Natural killer cell (primary cell): Measurements from ENCODE around the gene CD7. TPM values are rescaled to one million over a fixed set of nuclear protein-coding genes. Genes with fewer than 3 reads are reported as not detected.
"Not testable (repeated sequence)": the region's sequence is repeated elsewhere in the genome, so short reads cannot be mapped to it uniquely, and the experiment has no call there.

ENCODE experiments used
- ATAC-seq, 3 donors: fragments of 150-1000 bp in 2 of 3; fragments of 200-7000 bp in 1 of 3; cut with Tn5 transposase; 1 replicate in 1 of 3; 2 replicates in 2 of 3; pipeline ENCODE4 v1.10.0; 2021; ENCODE audit warnings: mild to moderate bottlenecking in 2 of 3, moderate library complexity in 2 of 3
- DNase-seq, 2 donors: peaks; one replicate each; pipeline versions ENCODE4 v3.0.0 to v3.0.0-alpha.2; 2013 to 2021; ENCODE audit warnings: mixed read lengths in 1 of 2
- H3K27ac ChIP-seq: one replicate; pipeline ENCODE4 v1.5.1; 2013; ENCODE audit warnings: mild to moderate bottlenecking, low read length
- H3K27me3 ChIP-seq: one replicate; pipeline ENCODE4 v1.6.1; 2013; ENCODE audit warnings: low read length; ENCODE audit not compliant: control insufficient read depth, insufficient read depth
- H3K36me3 ChIP-seq: one replicate; pipeline ENCODE4 v1.6.1; 2013; ENCODE audit warnings: low read length; ENCODE audit not compliant: control insufficient read depth, insufficient read depth
- H3K4me1 ChIP-seq: one replicate; pipeline ENCODE4 v1.6.1; 2013; ENCODE audit warnings: low read length; ENCODE audit not compliant: control insufficient read depth, insufficient read depth
- H3K4me3 ChIP-seq: one replicate; pipeline ENCODE4 v1.5.1; 2013; ENCODE audit warnings: low read length
- H3K9me3 ChIP-seq: one replicate; pipeline ENCODE4 v1.6.1; 2013; ENCODE audit warnings: low read length; ENCODE audit not compliant: control insufficient read depth, insufficient read depth
- H3K27ac Mint-ChIP-seq, 2 donors: one replicate each; pipeline ENCODE4 v1.8.0; 2022; ENCODE audit warnings: mild to moderate bottlenecking in 2 of 2, mixed read lengths in 2 of 2, moderate library complexity in 1 of 2
- H3K27me3 Mint-ChIP-seq, 2 donors: one replicate each; pipeline ENCODE4 v1.8.0; 2022; ENCODE audit warnings: low read depth in 2 of 2, mixed read lengths in 2 of 2
- H3K36me3 Mint-ChIP-seq: one replicate; pipeline ENCODE4 v1.8.0; 2022; ENCODE audit warnings: mixed read lengths
- H3K4me1 Mint-ChIP-seq, 2 donors: one replicate each; pipeline ENCODE4 v1.8.0; 2022; ENCODE audit warnings: mixed read lengths in 2 of 2
- H3K4me3 Mint-ChIP-seq: one replicate; pipeline ENCODE4 v1.8.0; 2022; ENCODE audit warnings: mild to moderate bottlenecking, moderate library complexity, mixed read lengths
- H3K9me3 Mint-ChIP-seq, 2 donors: one replicate each; pipeline ENCODE4 v1.8.0; 2022; ENCODE audit warnings: mixed read lengths in 2 of 2
- WGBS: methylation state at CpG from one replicate; pipeline ENCODE4 v1.1.7; 2013; ENCODE audit warnings: missing lambda C conversion rate; ENCODE audit not compliant: insufficient coverage; 5-methylcytosine and 5-hydroxymethylcytosine counted together
- intact Hi-C: fragments of 100-400 bp; cut with micrococcal nuclease; formaldehyde crosslinking; loops from one replicate; pipeline ENCODE4 v1.14.2; 2022
- total RNA-seq, 4 donors: library from RNA; stranded (reverse); fragments of 120-200 nt in 1 of 4; gene quantifications; one replicate each; pipeline versions ENCODE4 v1.2.3 to v1.2.4, GENCODE V29; 2013 to 2022
- TF ChIP-seq, protein P1 (sequence below): fragments of 200-600 bp; IDR thresholded peaks from one replicate; pipeline ENCODE4 v1.8.0; 2022; ENCODE audit warnings: antibody characterized with exemption

The CD7 gene
- total RNA-seq, 3 donors from 2014 or later (not counting 1 experiment from before 2014, with no cell fraction given), result 464 to 564 (median 522) TPM

DNA sequence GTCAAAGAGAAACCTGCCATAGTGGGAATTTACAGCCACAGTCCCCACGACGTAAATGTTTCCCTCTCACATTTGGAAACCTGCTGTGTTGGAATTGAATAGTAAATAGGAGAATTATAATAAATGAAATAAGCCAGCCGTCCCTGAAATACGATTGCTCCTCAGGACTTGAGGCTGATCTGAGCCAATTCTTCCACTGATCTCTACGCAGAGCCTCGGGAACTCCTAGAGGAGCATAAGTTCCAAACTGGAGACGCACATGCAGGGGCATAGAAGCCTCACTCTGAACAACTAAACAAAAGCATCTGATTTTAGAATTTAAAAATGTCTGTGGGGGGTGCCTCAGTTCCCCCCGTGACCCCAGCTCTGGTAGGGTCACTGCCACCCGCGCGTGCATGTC, 31.5 kb upstream of the CD7 start:
- Mint-ChIP-seq H3K9me3 (no peaks in the 10 kb centered on the region), H3K4me1 (peaks cover 5 to 28% of the 10 kb centered on the region in 2 donors), H3K36me3 (no peaks in the 10 kb centered on the region), H3K27me3 (peaks cover 0 to 11% of the 10 kb centered on the region in 2 donors), H3K4me3 (peak overlapping the region; percentile 22), H3K27ac (no peak overlapping the region)
- TF ChIP-seq, protein P1, sequence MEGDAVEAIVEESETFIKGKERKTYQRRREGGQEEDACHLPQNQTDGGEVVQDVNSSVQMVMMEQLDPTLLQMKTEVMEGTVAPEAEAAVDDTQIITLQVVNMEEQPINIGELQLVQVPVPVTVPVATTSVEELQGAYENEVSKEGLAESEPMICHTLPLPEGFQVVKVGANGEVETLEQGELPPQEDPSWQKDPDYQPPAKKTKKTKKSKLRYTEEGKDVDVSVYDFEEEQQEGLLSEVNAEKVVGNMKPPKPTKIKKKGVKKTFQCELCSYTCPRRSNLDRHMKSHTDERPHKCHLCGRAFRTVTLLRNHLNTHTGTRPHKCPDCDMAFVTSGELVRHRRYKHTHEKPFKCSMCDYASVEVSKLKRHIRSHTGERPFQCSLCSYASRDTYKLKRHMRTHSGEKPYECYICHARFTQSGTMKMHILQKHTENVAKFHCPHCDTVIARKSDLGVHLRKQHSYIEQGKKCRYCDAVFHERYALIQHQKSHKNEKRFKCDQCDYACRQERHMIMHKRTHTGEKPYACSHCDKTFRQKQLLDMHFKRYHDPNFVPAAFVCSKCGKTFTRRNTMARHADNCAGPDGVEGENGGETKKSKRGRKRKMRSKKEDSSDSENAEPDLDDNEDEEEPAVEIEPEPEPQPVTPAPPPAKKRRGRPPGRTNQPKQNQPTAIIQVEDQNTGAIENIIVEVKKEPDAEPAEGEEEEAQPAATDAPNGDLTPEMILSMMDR, result no peak
- Histone ChIP-seq H3K27me3 (peaks cover 2% of the 10 kb centered on the region), H3K27ac (no peak overlapping the region), H3K4me1 (peaks cover 32% of the 10 kb centered on the region), H3K4me3 (no peak overlapping the region), H3K9me3 (no peaks in the 10 kb centered on the region), H3K36me3 (no peaks in the 10 kb centered on the region)
- DNase-seq (no peak), ATAC-seq (no peak)
- intact Hi-C loops, result no loop called here
- 88% methylated on average over 9 of the region's 11 CpGs for WGBS

DNA sequence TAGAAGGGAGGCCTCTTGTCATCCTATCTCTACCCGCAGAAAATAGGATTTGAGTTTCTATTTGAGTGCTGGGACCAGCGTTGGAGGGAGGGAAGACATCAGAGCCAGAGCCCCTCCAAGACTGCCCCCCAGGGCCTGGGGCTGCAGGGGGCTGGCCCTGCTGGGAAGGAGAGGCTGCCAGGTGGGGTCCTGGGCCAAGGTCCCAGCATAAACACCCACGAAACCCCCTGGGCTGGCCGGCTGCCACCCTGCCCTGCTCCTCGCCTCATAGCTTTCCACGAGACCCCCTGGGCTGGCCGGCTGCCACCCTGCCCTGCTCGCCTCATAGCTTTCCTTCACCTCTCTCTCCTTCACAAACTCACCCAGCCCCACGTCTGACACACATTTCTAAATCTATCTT, 31.0 kb upstream of the CD7 start:
- Histone ChIP-seq H3K4me3 (no peak overlapping the region), H3K4me1 (peaks cover 32% of the 10 kb centered on the region), H3K27me3 (peaks cover 2% of the 10 kb centered on the region), H3K27ac (no peak overlapping the region), H3K9me3 (no peaks in the 10 kb centered on the region), H3K36me3 (no peaks in the 10 kb centered on the region)
- WGBS, result 80% methylated on average over 9 of the region's 9 CpGs
- no peaks in the 10 kb centered on the region for H3K36me3 Mint-ChIP-seq
- ATAC-seq (no peak), DNase-seq (no peak)
- peaks cover 0 to 11% of the 10 kb centered on the region in 2 donors for H3K27me3 Mint-ChIP-seq
- no peak overlapping the region for H3K4me3 Mint-ChIP-seq
- H3K9me3 Mint-ChIP-seq, result no peaks in the 10 kb centered on the region
- H3K27ac Mint-ChIP-seq, result no peak overlapping the region
- TF ChIP-seq, protein P1, result no peak
- H3K4me1 Mint-ChIP-seq, result peaks cover 5 to 28% of the 10 kb centered on the region in 2 donors
- intact Hi-C loops, result no loop called here

DNA sequence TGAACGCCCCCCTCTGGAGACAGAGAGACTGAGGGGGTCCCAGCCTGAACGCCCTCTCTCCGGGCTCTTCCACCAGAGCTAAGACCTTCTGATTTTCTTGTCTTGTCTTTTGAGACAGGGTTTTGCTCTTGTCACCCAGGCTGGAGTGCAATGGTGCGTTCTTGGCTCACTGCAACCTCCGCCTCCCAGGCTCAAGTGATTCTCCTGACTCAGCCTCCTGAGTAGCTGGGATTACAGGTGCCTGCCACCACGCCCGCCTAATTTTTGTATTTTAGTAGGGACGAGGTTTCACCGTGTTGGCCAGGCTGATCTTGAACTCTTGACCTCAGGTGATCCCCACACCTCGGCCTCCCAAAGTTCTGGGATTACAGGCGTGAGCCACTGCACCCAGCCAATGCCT, 30.6 kb upstream of the CD7 start:
- H3K27ac ChIP-seq, intact Hi-C loops, H3K36me3 ChIP-seq, H3K27ac Mint-ChIP-seq, H3K36me3 Mint-ChIP-seq, H3K9me3 Mint-ChIP-seq, H3K27me3 ChIP-seq, H3K4me3 Mint-ChIP-seq, H3K9me3 ChIP-seq, H3K4me3 ChIP-seq, DNase-seq, ATAC-seq: not testable (repeated sequence)
- Mint-ChIP-seq H3K27me3 (peaks cover 0 to 11% of the 10 kb centered on the region in 2 donors), H3K4me1 (peaks cover 5 to 28% of the 10 kb centered on the region in 2 donors)
- peaks cover 32% of the 10 kb centered on the region for H3K4me1 ChIP-seq
- WGBS, result 93% methylated on average over 11 of the region's 11 CpGs

DNA sequence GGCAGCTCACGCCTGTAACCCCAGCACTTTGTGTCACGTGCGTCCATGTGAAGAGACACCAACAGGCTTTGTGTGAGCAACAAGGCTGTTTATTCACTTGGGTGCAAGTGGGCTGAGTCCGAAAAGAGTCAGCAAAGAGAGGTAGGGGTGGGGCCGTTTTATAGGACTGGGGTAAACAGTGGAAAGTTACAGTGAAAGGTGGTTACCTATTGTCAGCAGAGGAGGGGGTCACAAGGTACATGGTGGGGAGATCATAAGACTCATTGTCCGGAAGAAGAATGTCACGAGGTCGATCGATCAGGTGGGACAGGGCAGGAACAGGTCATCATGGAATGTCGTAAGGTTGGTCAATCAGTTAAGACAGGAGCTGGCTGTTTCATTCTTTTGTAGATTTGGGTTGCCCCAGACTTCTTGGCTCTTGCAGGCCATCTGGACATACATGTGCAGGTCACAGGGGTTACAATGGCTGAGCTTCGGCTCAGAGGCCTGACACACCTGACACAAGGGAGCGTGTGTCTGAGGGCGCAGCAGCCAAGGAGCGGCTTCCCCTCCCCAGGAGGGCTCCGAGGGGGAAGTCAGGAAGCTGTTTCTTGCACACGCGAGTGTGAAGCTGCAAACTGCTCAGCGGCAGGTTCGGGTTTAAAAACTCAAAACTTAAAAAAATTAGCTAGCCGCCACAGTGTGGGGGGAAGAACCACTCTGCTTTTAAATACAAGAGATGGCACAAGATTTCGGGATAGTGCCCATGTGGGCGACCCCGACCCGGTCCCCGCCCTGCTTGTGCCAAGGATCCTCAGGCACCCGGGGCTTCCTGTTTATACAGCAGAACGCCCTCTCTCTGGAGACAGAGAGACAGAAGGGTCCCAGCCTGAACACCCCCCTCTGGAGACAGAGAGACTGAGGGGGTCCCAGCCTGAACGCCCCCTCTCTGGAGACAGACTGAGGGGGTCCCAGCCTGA, 29.2 kb upstream of the CD7 start:
- H3K27me3 Mint-ChIP-seq, result peaks cover 0 to 11% of the 10 kb centered on the region in 2 donors
- peaks cover 5 to 20% of the 10 kb centered on the region in 2 donors for H3K4me1 Mint-ChIP-seq
- Histone ChIP-seq H3K9me3 (no peaks in the 10 kb centered on the region), H3K4me1 (peaks cover 26% of the 10 kb centered on the region), H3K27me3 (peaks cover 2% of the 10 kb centered on the region), H3K27ac (no peak overlapping the region), H3K36me3 (no peaks in the 10 kb centered on the region), H3K4me3 (no peak overlapping the region)
- no peak overlapping the region for H3K27ac Mint-ChIP-seq
- H3K36me3 Mint-ChIP-seq, result no peaks in the 10 kb centered on the region
- ATAC-seq (no peak), DNase-seq (peak in 1 of 2 donors; percentile 33)
- H3K9me3 Mint-ChIP-seq, result no peaks in the 10 kb centered on the region
- TF ChIP-seq, protein P1, result no peak
- WGBS, result 29% methylated on average over 27 of the region's 28 CpGs
- intact Hi-C loops, result no loop called here
- H3K4me3 Mint-ChIP-seq, result no peak overlapping the region
